ENCODE data around the gene FAM193B. TPM values are rescaled to one million over a fixed set of nuclear protein-coding genes. Genes with fewer than 3 reads are reported as not detected.
A peak's percentile ranks its signal among the peaks of the same experiment; 100 is the strongest.

The FAM193B gene
- total and polyA plus RNA-seq, 9 of the 15 experiments (the other 6 are each of a cell fraction or from before 2014, with no cell fraction given): 4.4 to 76.4 (median 37.3) TPM

- no peak overlapping the region for H3K4me3 ChIP-seq
- no peaks in the 10 kb centered on the region for H4K20me1 ChIP-seq (replicated peaks; ENCODE audit: control insufficient read depth, insufficient read depth, low read length)
- TF ChIP-seq TEAD4 (IDR thresholded peaks at IDR 0.05; ENCODE audit: low read length) (no peak), TEAD4 (CRISPR knock-in tag; IDR thresholded peaks at IDR 0.05; ENCODE audit: borderline replicate concordance) (no peak), NR4A1 (CRISPR knock-in tag; IDR thresholded peaks at IDR 0.05) (no peak), NR4A1 (tag; IDR thresholded peaks at IDR 0.05) (no peak), RUNX1 (IDR thresholded peaks at IDR 0.05; ENCODE audit: low read depth) (no peak), NR2C1 (IDR thresholded peaks at IDR 0.05) (no peak), NR2C1 (tag; IDR thresholded peaks at IDR 0.05) (no peak), HMGN3 (IDR thresholded peaks at IDR 0.05; ENCODE audit: borderline replicate concordance, extremely low read depth, insufficient read length, low read depth, low read length) (no peak), ZBTB8A (IDR thresholded peaks at IDR 0.05; ENCODE audit: partially characterized antibody) (no peak), DACH1 (IDR thresholded peaks at IDR 0.05; ENCODE audit: partially characterized antibody) (no peak), SP2 (IDR thresholded peaks at IDR 0.05; ENCODE audit: extremely low read depth, low read depth, low read length, poor library complexity, severe bottlenecking) (no peak)
- TF ChIP-seq, protein P1, sequence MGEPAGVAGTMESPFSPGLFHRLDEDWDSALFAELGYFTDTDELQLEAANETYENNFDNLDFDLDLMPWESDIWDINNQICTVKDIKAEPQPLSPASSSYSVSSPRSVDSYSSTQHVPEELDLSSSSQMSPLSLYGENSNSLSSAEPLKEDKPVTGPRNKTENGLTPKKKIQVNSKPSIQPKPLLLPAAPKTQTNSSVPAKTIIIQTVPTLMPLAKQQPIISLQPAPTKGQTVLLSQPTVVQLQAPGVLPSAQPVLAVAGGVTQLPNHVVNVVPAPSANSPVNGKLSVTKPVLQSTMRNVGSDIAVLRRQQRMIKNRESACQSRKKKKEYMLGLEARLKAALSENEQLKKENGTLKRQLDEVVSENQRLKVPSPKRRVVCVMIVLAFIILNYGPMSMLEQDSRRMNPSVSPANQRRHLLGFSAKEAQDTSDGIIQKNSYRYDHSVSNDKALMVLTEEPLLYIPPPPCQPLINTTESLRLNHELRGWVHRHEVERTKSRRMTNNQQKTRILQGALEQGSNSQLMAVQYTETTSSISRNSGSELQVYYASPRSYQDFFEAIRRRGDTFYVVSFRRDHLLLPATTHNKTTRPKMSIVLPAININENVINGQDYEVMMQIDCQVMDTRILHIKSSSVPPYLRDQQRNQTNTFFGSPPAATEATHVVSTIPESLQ (CRISPR knock-in tag; IDR thresholded peaks at IDR 0.05): no peak
- H3K4me1 ChIP-seq (replicated peaks in 1 of 2; ENCODE audit: control insufficient read depth in 2 of 2, insufficient read depth in 2 of 2, low read length in 2 of 2): peaks cover 28 to 44% of the 10 kb centered on the region in 2 experiments
- H3K36me3 ChIP-seq (ENCODE audit: control insufficient read depth, insufficient read depth, low read length): peaks cover 24% of the 10 kb centered on the region; the same call in 2 of the 3 replicates
- H3K79me2 ChIP-seq (ENCODE audit: control insufficient read depth, insufficient read depth, low read length): no peaks in the 10 kb centered on the region
- FAIRE-seq: no peak
- H3K4me2 ChIP-seq (ENCODE audit: insufficient read depth, low read length): no peak overlapping the region
- ATAC-seq: no peak
- peak overlapping the region; percentile 33 to 78; a peak in 2 of 4 replicates for H3K9ac ChIP-seq (ENCODE audit: insufficient read depth in 1 of 2, low read depth in 2 of 2, low read length in 2 of 2)
- DNase-seq (ENCODE audit: extremely low read depth in 1 of 4, low spot score in 3 of 4): no peak
- no peaks in the 10 kb centered on the region for H3K9me1 ChIP-seq (ENCODE audit: control insufficient read depth, insufficient read depth, low read length)
- H3K9me3 ChIP-seq (replicated peaks; ENCODE audit: control insufficient read depth, insufficient read depth, low read depth, low read length): no peaks in the 10 kb centered on the region
- in situ Hi-C loops (cut with MboI) (no loop called here), intact Hi-C loops (cut with micrococcal nuclease) (no loop called here)
- ChIA-PET CTCF (ENCODE audit: low intra/inter-chr PET ratio) (no interaction called here), POLR2A (interaction anchor here (0.9 to 5.4 kb wide), 8 partner anchors 8 to 112 kb away, joined by 3 to 30 read pairs (median 4); no protein-coding TSS in a partner anchor)
- H3K27ac ChIP-seq (ENCODE audit: extremely low read depth, low read depth, low read length): peak overlapping the region; percentile 62; the same call in 2 of the 3 replicates
- 82% methylated on average over 14 of the region's 14 CpGs for WGBS (ENCODE audit: insufficient coverage, low coverage, missing lambda C conversion rate)
- no peaks in the 10 kb centered on the region for H3K27me3 ChIP-seq (ENCODE audit: control insufficient read depth in 2 of 2, insufficient read depth in 2 of 2, low read length in 2 of 2)
- BruUV-seq (replicated peaks): no TSS peak
- no peak overlapping the region for H2AFZ ChIP-seq (ENCODE audit: low read depth, low read length)
Observed at GRCh38 chr5:177479774-177480173, 74.6 kb downstream of the FAM193B start.

Measured in K562 (cell line).